B cell (primary cell): ENCODE data around the gene NHSL1.

Experiments used
- CTCF ChIP-seq: fragments of 200-600 bp; IDR thresholded peaks from one replicate; pipeline ENCODE4 v1.8.0; 2022; ENCODE audit warnings: antibody characterized with exemption, mild to moderate bottlenecking
- EZH2 ChIP-seq: IDR thresholded peaks from 2 replicates; pipeline ENCODE4 v1.6.1; 2012; ENCODE audit warnings: borderline replicate concordance, low read depth, mild to moderate bottlenecking, moderate library complexity, low read length; ENCODE audit not compliant: insufficient read depth, poor library complexity, severe bottlenecking

- no peak for TF ChIP-seq CTCF
- TF ChIP-seq EZH2 = no peak
Observed at GRCh38 chr6:138524526-138524925, 25.2 kb upstream of the NHSL1 start.
